A549 (cell line): ENCODE results near the gene PRDM5. TPM values are rescaled to one million over a fixed set of nuclear protein-coding genes. Genes with fewer than 3 reads are reported as not detected.

Experiments
- ATAC-seq, 2 experiments: fragments of 200-7000 bp in 1 of 2; fragments of >200 bp in 1 of 2; cut with Nextera tagmentation in 1 of 2; cut with Tn5 transposase in 1 of 2; 3 replicates each; pipeline versions ENCODE4 v1.8.0 to v1.9.1; 2018 to 2020; ENCODE audit warnings: mild to moderate bottlenecking in 1 of 2, moderate library complexity in 1 of 2
- CTCF ChIA-PET: fragments of 300-600 bp; sonication (Branson Sonifier 250); formaldehyde crosslinking; extraction: SDS; loops from one replicate; lab custom pipeline; 2021; ENCODE audit warnings: antibody characterized with exemption, inconsistent platforms; lab: Yijun Ruan, JAX
- POLR2A ChIA-PET: fragments of 350-600 bp; formaldehyde crosslinking; extraction: SDS; loops from one replicate; lab custom pipeline; 2021; ENCODE audit warnings: antibody characterized with exemption, inconsistent platforms; lab: Yijun Ruan, JAX
- DNase-seq, 2 experiments: peaks; one replicate each; pipeline versions ENCODE4 v3.0.0 to v3.0.0-alpha.2; 2011 to 2016; ENCODE audit warnings: low read depth in 1 of 2, low spot score in 1 of 2
- FAIRE-seq: peaks from 2 replicates; lab custom pipeline; 2011; peaks lifted over from hg19 to GRCh38; lab: Jason Lieb, UNC
- H3K27ac ChIP-seq, 2 experiments: fragments of >200 bp; sonication (Bioruptor Twin); formaldehyde crosslinking; 3 replicates each; pipeline ENCODE4 v1.5.1; 2016 to 2017
- H3K4me1 ChIP-seq: fragments of >200 bp; sonication (Bioruptor Twin); formaldehyde crosslinking; 3 replicates; pipeline ENCODE4 v1.6.1; 2016
- H3K4me2 ChIP-seq: fragments of >200 bp; sonication (Bioruptor Twin); formaldehyde crosslinking; 3 replicates; pipeline ENCODE4 v1.6.1; 2016
- H3K4me3 ChIP-seq: fragments of >200 bp; sonication (Bioruptor Twin); formaldehyde crosslinking; 3 replicates; pipeline ENCODE4 v1.5.1; 2016
- H3K9me3 ChIP-seq: fragments of >200 bp; sonication (Bioruptor Twin); formaldehyde crosslinking; 3 replicates; pipeline ENCODE4 v1.6.1; 2016
- CBX8 ChIP-seq: fragments of 200-600 bp; sonication (generic); IDR thresholded peaks from 2 replicates; pipeline ENCODE4 v1.6.1; 2016
- CHD2 ChIP-seq: fragments of 150-350 bp; IDR thresholded peaks from 2 replicates; pipeline ENCODE4 v1.6.1; 2014; ENCODE audit warnings: low read length; ENCODE audit not compliant: partially characterized antibody
- E2F6 ChIP-seq: IDR thresholded peaks from 2 replicates; pipeline ENCODE4 v1.6.1; 2012; ENCODE audit warnings: low read depth, borderline replicate concordance
- ESRRA ChIP-seq: fragments of 150-350 bp; IDR thresholded peaks from 2 replicates; pipeline ENCODE4 v1.6.1; 2014; ENCODE audit warnings: mild to moderate bottlenecking, low read length, borderline replicate concordance
- FOSB ChIP-seq: fragments of 250-450 bp; sonication (Bioruptor Pico); IDR thresholded peaks from 2 replicates; pipeline ENCODE4 v1.5.0; 2020; ENCODE audit warnings: mild to moderate bottlenecking, moderate library complexity
- FOSL2 ChIP-seq, 2 experiments: fragments of 450-650 bp in 1 of 2; fragments of >200 bp in 1 of 2; sonication (Bioruptor Twin) in 1 of 2; formaldehyde crosslinking; IDR thresholded peaks; 2 replicates each; pipeline versions ENCODE4 v1.5.0 to v1.6.1; 2016 to 2020; ENCODE audit warnings: mild to moderate bottlenecking in 1 of 2, moderate library complexity in 1 of 2
- FOXS1 ChIP-seq: fragments of 250-450 bp; sonication (Bioruptor Pico); IDR thresholded peaks from 2 replicates; pipeline ENCODE4 v1.5.0; 2020; ENCODE audit warnings: mild to moderate bottlenecking, moderate library complexity
- GATA3 ChIP-seq: IDR thresholded peaks from 2 replicates; pipeline ENCODE4 v1.6.1; 2012; ENCODE audit warnings: borderline replicate concordance
- HDAC2 ChIP-seq: fragments of 200-600 bp; sonication (generic); IDR thresholded peaks from 2 replicates; pipeline ENCODE4 v1.6.1; 2016
- HEYL ChIP-seq: fragments of 250-450 bp; sonication (Bioruptor Pico); IDR thresholded peaks from 2 replicates; pipeline ENCODE4 v1.8.0; 2021; ENCODE audit warnings: mild to moderate bottlenecking, moderate library complexity
- HMGXB4 ChIP-seq: fragments of 250-450 bp; sonication (Bioruptor Pico); IDR thresholded peaks from 2 replicates; pipeline ENCODE4 v1.5.0; 2021; ENCODE audit warnings: mild to moderate bottlenecking, moderate library complexity, borderline replicate concordance
- JUN ChIP-seq, 2 experiments: fragments of >200 bp; sonication (Bioruptor Twin); formaldehyde crosslinking; IDR thresholded peaks; 2 replicates in 1 of 2; 3 replicates in 1 of 2; pipeline ENCODE4 v1.6.1; 2016 to 2017
- MAFK ChIP-seq: fragments of 450-650 bp; IDR thresholded peaks from 2 replicates; pipeline ENCODE4 v1.6.1; 2014; ENCODE audit not compliant: partially characterized antibody
- MAX ChIP-seq: IDR thresholded peaks from 2 replicates; pipeline ENCODE4 v1.6.1; 2012
- MYC ChIP-seq: IDR thresholded peaks from 2 replicates; pipeline ENCODE4 v1.6.1; 2012; ENCODE audit warnings: mild to moderate bottlenecking, inconsistent platforms, low read length, improper control_type of control experiment, borderline replicate concordance
- NPAS2 ChIP-seq: fragments of 250-450 bp; sonication (Bioruptor Pico); IDR thresholded peaks from 2 replicates; pipeline ENCODE4 v1.8.0; 2022; ENCODE audit warnings: mild to moderate bottlenecking, moderate library complexity, borderline replicate concordance
- RAD21 ChIP-seq, 2 experiments: fragments of >200 bp in 1 of 2; sonication (Bioruptor Twin) in 1 of 2; formaldehyde crosslinking in 1 of 2; IDR thresholded peaks in 1 of 2; conservative IDR thresholded peaks in 1 of 2; 2 replicates in 1 of 2; 3 replicates in 1 of 2; pipeline ENCODE4 v1.6.1; 2012 to 2018; ENCODE audit warnings: inconsistent platforms in 1 of 2
- RFX5 ChIP-seq: fragments of 450-650 bp; IDR thresholded peaks from 2 replicates; pipeline ENCODE4 v1.7.1; 2014; ENCODE audit warnings: antibody characterized with exemption, mild to moderate bottlenecking, moderate library complexity
- RNF2 ChIP-seq: fragments of 200-600 bp; sonication (generic); IDR thresholded peaks from 2 replicates; pipeline ENCODE4 v1.6.1; 2016; ENCODE audit warnings: low read depth, mild to moderate bottlenecking, antibody characterized with exemption, moderate library complexity, borderline replicate concordance
- ZNF302 ChIP-seq: fragments of 250-450 bp; sonication (Bioruptor Pico); IDR thresholded peaks from 2 replicates; pipeline ENCODE4 v1.9.0; 2021; ENCODE audit warnings: inconsistent platforms, mild to moderate bottlenecking, moderate library complexity
- WGBS: methylation state at CpG from one replicate; pipeline ENCODE4 v1.1.6; 2017; ENCODE audit errors: missing lambda C conversion rate; 5-methylcytosine and 5-hydroxymethylcytosine counted together
- polyA plus RNA-seq, 4 experiments: library from polyadenylated mRNA; depleted of rRNA in 3 of 4; stranded (reverse); fragments of >200 nt; fragmentation: RNase III in 1 of 4; extraction: RNeasy Plus Mini Kit Qiagen cat#74134 plus additional on column Dnase treatment in 1 of 4; gene quantifications; 2 replicates in 3 of 4; 3 replicates in 1 of 4; pipeline ENCODE4 v1.2.3, GENCODE V29; 2011 to 2017
- TF ChIP-seq, protein P1 (sequence below): fragments of >200 bp; sonication (Bioruptor Twin); formaldehyde crosslinking; IDR thresholded peaks from 3 replicates; pipeline ENCODE4 v1.6.1; 2016
- TF ChIP-seq, protein P2 (sequence below): fragments of 150-350 bp; IDR thresholded peaks from 2 replicates; pipeline ENCODE4 v1.6.1; 2014; ENCODE audit warnings: low read depth, mild to moderate bottlenecking, low read length
- TF ChIP-seq, protein P3 (sequence below): fragments of 450-650 bp; IDR thresholded peaks from 2 replicates; pipeline ENCODE4 v1.6.1; 2014; ENCODE audit warnings: antibody characterized with exemption

The PRDM5 gene
- polyA plus RNA-seq, 2 of the 4 experiments (the other 2 are of a cell fraction), result 6.5 to 12.9 TPM

GRCh38 chr4:120965938-120966337 lies 43.4 kb upstream of the PRDM5 start:
- no peak for DNase-seq
- H3K9me3 ChIP-seq, result no peaks in the 10 kb centered on the region
- no peak for TF ChIP-seq MYC
- no peak for TF ChIP-seq ESRRA
- TF ChIP-seq FOXS1 (CRISPR knock-in tag), result no peak
- no peak for TF ChIP-seq FOSL2 (IDR thresholded peaks at IDR 0.05)
- no peak for TF ChIP-seq FOSL2 (CRISPR knock-in tag; IDR thresholded peaks at IDR 0.05)
- TF ChIP-seq HMGXB4 (CRISPR knock-in tag), result no peak
- no peak for TF ChIP-seq NPAS2 (CRISPR knock-in tag)
- no peak for TF ChIP-seq JUN (IDR thresholded peaks at IDR 0.05)
- no peak for TF ChIP-seq MAFK
- TF ChIP-seq GATA3, result no peak
- TF ChIP-seq ZNF302, result no peak
- no peak overlapping the region for H3K4me2 ChIP-seq
- no peak overlapping the region for H3K27ac ChIP-seq
- POLR2A ChIA-PET, result no interaction called here
- no peak for ATAC-seq
- no peak overlapping the region for H3K4me3 ChIP-seq
- no peaks in the 10 kb centered on the region for H3K4me1 ChIP-seq
- CTCF ChIA-PET, result no interaction called here
- FAIRE-seq, result no peak
- WGBS, result 72% methylated on average over 4 of the region's 4 CpGs

GRCh38 chr4:120964596-120964995 lies 42.1 kb upstream of the PRDM5 start:
- ChIA-PET POLR2A (no interaction called here), CTCF (interaction anchor here (1.8 kb wide), 1 partner anchor 13 kb away, joined by 5 read pairs; no protein-coding TSS in a partner anchor)
- 4% methylated on average over 1 of the region's 1 CpG for WGBS
- no peak for DNase-seq
- ATAC-seq, result no peak
- Histone ChIP-seq H3K4me3 (no peak overlapping the region), H3K4me2 (no peak overlapping the region), H3K27ac (no peak overlapping the region), H3K4me1 (no peaks in the 10 kb centered on the region), H3K9me3 (no peaks in the 10 kb centered on the region)
- no peak for FAIRE-seq
- no peak for TF ChIP-seq HDAC2
- TF ChIP-seq, protein P1, sequence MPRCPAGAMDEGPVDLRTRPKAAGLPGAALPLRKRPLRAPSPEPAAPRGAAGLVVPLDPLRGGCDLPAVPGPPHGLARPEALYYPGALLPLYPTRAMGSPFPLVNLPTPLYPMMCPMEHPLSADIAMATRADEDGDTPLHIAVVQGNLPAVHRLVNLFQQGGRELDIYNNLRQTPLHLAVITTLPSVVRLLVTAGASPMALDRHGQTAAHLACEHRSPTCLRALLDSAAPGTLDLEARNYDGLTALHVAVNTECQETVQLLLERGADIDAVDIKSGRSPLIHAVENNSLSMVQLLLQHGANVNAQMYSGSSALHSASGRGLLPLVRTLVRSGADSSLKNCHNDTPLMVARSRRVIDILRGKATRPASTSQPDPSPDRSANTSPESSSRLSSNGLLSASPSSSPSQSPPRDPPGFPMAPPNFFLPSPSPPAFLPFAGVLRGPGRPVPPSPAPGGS, result no peak
- TF ChIP-seq MAX, result no peak
- no peak for TF ChIP-seq GATA3
- TF ChIP-seq FOSB (CRISPR knock-in tag), result no peak

DNA sequence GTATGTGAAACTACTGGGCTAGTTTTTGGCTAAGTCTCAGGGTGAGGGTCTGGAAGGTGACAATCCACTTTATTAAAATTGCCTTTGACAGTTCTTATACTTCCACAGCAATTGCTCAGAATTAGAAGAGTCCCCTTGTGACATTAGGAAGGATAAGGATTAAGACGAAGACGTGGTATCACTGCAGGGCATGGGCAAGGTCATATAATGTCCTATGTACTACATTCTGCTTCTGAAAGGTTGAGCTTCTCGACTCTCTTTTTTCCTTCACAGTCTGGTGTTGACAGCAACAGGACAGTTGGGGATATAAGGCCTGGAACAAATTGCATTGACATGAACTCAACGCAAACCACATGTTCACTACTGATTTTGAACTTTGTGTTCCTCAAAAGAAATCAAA lies 40.9 kb upstream of the PRDM5 start:
- TF ChIP-seq RNF2 (no peak), HEYL (no peak)
- no peak for FAIRE-seq
- ChIA-PET POLR2A (no interaction called here), CTCF (no interaction called here)
- H3K4me3 ChIP-seq, result no peak overlapping the region
- ATAC-seq, result no peak
- no peak for DNase-seq
- no peak overlapping the region for H3K4me2 ChIP-seq
- no peaks in the 10 kb centered on the region for H3K9me3 ChIP-seq
- 55% methylated on average over 4 of the region's 4 CpGs for WGBS
- no peaks in the 10 kb centered on the region for H3K4me1 ChIP-seq
- no peak overlapping the region for H3K27ac ChIP-seq

DNA sequence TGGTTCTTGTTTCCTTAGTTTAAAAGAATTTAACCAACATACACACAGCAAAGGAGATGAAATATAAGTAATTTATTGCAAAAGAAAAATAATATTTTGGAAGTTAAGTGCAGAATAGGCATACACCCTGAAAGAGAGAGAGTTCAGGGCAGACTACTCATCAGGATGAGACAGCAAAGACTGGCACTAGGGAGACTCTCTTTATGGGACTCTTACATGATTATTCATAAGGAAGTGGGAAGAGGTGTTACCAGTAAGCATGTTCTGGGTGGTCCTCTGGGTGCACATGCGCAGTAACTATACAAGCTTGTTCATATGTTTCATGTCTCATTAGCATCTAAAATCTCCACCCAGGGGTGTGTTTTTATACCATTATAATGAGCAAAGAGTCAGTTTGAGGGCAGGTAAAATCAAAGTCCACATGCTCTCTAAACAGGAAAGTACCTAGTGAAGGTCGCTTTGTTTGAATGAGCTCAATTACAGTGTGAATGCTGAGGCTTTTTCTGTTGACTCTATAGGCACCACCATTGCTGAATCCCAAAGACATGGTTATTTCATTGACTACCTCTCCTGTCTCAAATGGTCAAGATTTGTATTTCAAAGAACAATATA lies 38.2 kb upstream of the PRDM5 start:
- 38% methylated on average over 2 of the region's 2 CpGs for WGBS
- Histone ChIP-seq H3K9me3 (no peaks in the 10 kb centered on the region), H3K4me1 (no peaks in the 10 kb centered on the region), H3K27ac (no peak overlapping the region), H3K4me2 (no peak overlapping the region), H3K4me3 (no peak overlapping the region)
- ChIA-PET POLR2A (no interaction called here), CTCF (interaction anchor here (0.6 kb wide), 1 partner anchor 15 kb away, joined by 3 read pairs; no protein-coding TSS in a partner anchor)
- ATAC-seq (no peak), FAIRE-seq (no peak), DNase-seq (no peak)
- TF ChIP-seq, protein P2, sequence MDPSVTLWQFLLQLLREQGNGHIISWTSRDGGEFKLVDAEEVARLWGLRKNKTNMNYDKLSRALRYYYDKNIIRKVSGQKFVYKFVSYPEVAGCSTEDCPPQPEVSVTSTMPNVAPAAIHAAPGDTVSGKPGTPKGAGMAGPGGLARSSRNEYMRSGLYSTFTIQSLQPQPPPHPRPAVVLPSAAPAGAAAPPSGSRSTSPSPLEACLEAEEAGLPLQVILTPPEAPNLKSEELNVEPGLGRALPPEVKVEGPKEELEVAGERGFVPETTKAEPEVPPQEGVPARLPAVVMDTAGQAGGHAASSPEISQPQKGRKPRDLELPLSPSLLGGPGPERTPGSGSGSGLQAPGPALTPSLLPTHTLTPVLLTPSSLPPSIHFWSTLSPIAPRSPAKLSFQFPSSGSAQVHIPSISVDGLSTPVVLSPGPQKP, result no peak
- TF ChIP-seq MYC (no peak), FOSL2 (IDR thresholded peaks at IDR 0.05) (no peak), FOSL2 (CRISPR knock-in tag; IDR thresholded peaks at IDR 0.05) (no peak), RAD21 (conservative IDR thresholded peaks at IDR 0.05 in 1 of 2, IDR thresholded peaks at IDR 0.05 in 1 of 2) (no peak), CBX8 (no peak), MAX (no peak), NPAS2 (CRISPR knock-in tag) (no peak), RFX5 (no peak), CHD2 (no peak), E2F6 (no peak)
- TF ChIP-seq, protein P3, sequence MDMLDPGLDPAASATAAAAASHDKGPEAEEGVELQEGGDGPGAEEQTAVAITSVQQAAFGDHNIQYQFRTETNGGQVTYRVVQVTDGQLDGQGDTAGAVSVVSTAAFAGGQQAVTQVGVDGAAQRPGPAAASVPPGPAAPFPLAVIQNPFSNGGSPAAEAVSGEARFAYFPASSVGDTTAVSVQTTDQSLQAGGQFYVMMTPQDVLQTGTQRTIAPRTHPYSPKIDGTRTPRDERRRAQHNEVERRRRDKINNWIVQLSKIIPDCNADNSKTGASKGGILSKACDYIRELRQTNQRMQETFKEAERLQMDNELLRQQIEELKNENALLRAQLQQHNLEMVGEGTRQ, result no peak
